Measurements from ENCODE around the gene ANO10. TPM values are rescaled to one million over a fixed set of nuclear protein-coding genes. Genes with fewer than 3 reads are reported as not detected.

ANO10 gene
- total and polyA plus RNA-seq, 2 of the 8 experiments (the other 6 are each of a cell fraction or from before 2014, with no cell fraction given): 38.0 to 53.2 TPM

GRCh38 chr3:43435706-43436105 lies 186.1 kb downstream of the ANO10 start (continued):
- TF ChIP-seq GABPA (IDR thresholded peaks at IDR 0.05; ENCODE audit: borderline replicate concordance, insufficient read depth, low read length): no peak
- TF ChIP-seq JUN (IDR thresholded peaks at IDR 0.05; ENCODE audit: low read depth, low read length): no peak
- no peak for TF ChIP-seq EP300 (IDR thresholded peaks at IDR 0.05; ENCODE audit: borderline replicate concordance in 1 of 2, low read depth in 2 of 2, low read length in 2 of 2)

Data from H1 (cell line).